IPS-NIHi7 (cell line): Measurements from ENCODE around the gene KAZN.

Experiments
- DNase-seq: peaks from one replicate; pipeline ENCODE4 v3.0.0; 2012; ENCODE audit warnings: mixed read lengths; ENCODE audit errors: extremely low spot score

The KAZN gene

DNA sequence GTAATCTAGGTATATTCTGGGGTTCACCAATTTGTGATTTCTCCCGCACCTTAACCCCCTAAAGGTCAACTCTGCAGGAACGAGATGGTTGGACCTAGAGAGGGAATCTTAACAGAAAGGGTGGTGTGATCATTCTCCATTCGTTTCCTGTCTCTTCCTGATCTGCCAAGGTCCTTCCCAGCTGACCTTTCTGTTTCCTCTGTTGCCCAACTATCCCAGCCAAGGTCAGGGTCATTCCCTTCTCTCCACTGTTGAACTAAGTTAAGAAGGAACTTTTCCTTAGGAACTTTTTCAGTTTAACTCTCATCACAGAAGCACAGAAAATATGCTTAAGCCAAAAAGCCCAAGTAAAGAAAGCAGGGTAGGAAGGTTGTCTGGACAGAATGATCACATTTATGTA is 49.3 kb downstream of the KAZN start:
- DNase-seq: no peak

DNA sequence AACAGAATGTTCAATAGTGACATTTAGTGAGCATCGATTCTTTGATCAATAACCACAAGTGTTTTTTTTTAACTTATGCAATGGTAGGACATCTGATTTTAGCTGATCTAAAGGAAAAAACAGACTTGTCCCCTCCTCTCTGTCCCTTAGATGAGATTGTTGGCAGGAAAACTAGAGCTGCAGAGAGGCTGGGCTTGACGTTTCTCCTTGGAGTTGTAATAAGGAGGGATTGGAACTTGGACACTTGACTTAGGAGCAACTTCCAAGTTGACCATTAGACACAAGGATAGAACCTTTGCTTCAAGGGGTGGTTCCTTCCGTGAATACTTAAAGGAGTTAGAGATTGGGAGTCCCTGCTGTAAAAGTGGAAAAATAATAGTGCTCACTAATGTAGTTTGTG is 49.9 kb downstream of the KAZN start:
- DNase-seq: no peak

DNA sequence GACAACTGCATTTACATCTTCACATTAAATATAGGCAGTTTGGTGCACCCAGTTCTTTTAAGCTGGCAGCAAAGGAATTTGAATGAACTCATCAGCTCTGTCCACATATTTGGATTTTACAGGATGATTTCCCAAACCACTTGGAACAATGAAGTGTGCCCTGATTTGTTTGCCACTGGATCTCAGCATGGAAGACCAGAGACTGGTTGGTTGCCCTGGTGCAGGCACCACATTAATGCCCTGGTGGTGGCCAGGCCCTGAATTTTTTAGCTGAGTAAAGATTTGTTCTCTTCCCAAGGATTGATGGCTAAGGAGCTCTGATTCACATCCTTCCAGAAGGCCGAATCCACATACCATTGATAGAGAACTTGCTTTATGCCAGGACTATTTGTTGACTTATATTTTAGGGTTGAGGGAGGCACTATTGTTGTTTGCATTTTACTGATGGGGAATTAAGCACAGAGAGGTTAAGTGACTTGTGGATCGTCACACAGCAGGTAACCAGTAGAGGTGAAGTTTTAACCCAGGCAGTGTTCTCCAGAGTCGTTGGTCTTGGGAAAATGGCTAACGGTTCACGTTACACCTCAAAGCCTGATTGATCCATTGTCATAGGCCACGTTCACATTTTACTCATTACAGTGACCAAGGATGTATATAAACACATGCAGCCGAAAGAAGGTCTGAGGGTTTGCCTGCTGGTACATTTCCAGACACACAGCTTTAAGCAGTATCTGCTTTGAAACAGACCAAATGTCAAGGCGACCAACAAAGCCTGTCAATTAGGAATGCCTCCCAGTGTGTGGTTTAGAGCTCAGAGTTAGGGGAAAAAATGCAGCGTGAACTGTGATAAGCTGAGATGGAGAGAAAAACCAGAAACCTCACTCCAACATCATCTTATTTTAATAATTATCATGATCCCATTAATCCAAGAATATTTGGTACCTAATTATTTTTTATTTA is 50.7 kb downstream of the KAZN start:
- no peak for DNase-seq

DNA sequence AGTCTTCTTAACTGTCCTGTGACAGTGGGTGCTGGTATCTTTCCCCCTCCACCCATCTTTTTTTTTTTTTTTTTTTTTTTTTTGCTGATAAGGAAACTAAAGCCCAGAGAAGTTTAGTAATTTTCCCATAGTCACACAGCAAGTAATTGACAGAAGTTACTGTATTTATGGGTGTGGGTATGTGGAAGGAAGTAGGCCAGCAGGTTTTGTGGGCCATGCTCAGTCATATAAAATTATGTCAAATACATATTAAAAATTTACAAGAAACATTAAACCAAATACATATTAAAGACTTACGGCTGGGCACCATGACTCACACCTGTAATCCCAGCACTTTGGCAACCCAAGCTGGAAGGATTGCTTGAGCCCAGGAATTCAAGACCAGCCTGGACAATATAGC is 51.5 kb downstream of the KAZN start:
- no peak for DNase-seq

DNA sequence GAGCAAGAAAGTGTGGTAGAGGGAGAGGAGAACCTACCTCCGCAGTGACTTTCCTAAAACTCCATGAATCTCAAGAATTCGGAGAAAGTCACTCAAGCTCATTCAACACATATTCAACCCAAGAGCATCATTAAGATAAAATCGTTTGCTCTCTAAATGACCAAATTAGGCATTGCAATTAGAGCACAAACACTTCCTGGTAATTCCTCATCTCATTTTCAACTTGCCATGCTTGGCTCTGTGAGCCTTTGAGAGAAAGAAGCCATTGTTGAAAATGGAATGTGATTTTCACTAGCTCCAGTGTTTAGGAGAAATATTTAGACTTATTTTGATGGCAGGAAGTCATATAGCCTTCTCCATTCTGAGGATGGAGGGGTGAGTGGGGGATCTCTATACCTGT is 52.5 kb downstream of the KAZN start:
- DNase-seq: no peak

DNA sequence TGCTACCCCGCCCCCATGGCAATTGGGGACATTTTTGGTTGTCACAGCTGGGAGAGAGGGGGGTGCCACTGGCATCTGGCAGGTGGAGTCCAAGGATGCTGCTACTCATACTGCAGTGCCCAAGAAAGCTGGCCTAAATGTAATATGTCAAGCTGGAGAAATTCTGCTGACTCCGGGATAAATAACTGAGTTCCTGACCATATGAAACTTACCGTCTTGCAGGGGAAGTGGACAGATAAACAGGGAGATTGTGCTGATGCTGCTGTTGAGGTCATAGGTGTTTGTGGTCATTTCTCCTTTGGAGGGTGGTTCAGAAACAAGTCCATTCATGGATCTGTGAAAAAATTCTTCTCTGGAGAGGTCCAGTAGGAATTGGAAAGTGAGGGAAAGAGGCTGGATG is 54.4 kb downstream of the KAZN start:
- DNase-seq: no peak

DNA sequence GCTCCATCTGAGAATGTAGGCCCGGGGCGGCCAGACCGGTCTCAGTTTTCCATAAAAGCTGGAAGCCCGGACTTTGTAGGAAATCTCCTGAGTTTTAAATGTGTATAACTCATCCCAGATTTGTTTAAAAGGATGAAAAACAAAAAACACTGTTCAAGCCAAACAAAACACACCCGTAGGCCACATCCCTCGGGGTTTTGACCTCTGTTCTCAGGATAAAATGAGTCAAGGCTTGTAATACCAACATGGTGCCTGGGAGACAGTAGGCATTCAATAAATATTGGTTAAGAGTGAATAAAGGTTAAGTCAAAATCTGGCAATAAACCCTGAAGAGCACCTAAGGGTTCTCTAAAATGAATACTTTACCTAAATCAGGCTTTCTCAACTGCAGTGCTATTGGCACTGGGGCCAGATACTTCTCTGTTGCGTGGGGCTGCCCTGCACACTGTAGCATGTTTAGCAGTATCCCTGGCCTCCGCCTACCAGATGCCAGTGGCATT is 55.0 kb downstream of the KAZN start:
- no peak for DNase-seq

DNA sequence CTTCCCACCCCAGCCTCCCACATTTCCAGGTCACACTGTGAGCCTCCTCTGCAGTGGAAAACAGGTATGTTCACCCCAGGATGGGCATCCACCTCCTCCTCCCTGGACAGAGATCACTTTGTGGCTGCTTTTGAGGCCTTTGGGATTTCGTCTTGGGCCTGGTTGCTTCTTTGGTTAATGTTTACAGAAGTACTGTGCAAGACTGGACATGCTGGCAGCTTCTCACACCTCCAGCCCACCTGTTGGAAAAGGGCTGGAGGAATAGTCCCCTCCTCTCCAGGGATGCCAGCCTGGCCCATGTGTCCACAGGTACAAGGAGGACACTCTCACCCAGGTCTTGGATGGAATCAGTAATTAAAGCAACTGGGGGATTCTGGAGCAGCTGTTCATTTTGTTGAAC is 56.1 kb downstream of the KAZN start:
- DNase-seq: no peak

DNA sequence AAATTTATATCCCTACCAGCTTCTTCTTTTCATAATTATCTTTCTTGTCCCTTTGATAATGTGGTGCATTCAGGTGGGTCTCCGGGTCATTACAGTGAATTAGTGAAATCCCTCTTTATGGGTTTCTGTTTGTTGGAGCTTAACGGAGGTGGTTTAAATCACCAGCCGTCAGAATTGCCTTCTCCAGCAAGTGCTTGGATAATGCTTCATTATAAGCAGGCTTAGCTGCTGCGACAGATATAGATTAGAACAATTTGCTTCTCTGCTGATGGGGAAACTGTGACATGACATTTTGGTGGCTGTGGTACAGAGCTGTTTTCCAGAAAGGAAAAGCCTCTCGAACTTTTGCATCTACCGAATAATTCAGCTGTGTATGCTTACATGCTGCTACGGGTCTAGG is 56.9 kb downstream of the KAZN start:
- no peak for DNase-seq

DNA sequence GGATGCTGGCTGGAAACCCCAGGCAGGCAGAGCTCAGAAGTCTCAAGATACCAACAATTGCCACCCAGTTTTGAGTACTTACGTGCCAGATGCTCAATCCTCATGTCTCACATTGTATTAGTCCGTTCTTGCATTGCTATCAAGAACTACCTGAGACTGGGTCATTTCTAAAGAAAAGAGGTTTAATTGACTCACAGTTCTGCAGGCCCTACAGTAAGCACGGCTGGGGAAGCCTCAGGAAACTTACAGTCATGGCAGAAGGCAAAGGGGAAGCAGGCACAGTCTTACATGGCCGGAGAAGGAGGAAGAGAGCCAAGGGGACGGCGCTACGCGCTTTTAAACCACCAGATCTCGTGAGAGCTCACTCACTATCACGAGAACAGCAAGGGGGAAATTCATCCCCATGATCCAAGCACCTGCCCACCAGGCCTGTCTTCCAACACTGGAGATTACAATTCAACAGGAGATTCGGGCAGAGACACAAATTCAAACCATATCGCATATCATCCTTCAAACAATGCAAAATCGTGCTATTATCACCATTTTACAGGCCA is 58.0 kb downstream of the KAZN start:
- no peak for DNase-seq

DNA sequence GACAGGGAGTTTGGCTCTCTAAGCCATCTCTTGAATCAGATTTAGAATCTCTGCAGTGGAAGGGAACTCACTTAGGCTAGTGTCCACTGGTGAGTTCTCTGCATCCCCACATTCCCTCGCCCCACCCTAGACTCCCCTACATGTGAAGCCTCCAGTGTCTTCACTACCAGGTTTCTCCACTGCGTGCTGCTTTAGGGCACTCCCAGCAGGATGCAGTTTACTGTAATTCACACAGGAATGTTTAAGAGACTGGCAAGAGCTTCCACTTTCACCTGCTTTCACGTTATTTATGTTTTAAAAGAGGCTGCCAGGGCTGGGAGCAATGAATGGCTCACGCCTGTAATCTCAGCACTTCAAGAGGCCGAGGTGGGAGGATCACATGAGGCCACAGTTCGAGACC is 60.2 kb downstream of the KAZN start:
- no peak for DNase-seq

DNA sequence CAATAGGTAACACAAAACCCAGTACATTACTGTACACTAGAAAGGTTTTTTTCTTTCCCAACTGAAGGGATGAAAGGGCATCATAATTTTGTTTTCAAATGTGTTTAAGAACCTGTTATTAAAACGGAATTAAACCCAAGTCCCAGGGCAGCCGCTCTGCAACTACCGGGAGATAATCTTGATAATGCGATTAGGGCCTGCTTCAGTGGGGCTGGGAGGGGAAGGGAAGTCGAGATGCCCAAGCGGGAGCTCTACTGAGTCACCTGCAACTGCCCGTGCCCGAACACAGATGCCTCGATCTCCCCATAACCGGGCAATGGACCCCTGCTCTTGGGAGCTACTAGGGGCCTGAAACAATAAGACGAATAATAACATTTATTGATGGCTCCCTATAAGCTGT is 61.4 kb downstream of the KAZN start:
- DNase-seq: no peak

DNA sequence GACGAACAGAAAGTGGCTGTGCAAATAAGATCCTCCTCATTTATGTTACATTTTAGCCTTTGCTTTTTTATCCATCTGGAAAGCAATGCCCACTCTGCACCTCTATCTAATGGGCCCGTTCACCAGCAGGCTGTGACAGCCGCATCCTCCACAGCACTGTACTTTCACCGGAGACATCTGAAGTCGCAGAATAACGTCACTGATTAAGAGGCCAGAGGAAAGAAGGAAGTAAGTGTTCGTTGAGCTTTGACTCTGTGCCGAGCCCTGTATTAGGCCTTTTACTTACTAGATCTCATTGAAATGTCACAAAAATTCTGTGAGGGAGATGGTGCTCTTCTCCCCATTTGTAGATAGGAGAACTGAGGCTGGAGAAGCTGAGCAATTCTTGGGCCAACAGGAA is 62.3 kb downstream of the KAZN start:
- no peak for DNase-seq

DNA sequence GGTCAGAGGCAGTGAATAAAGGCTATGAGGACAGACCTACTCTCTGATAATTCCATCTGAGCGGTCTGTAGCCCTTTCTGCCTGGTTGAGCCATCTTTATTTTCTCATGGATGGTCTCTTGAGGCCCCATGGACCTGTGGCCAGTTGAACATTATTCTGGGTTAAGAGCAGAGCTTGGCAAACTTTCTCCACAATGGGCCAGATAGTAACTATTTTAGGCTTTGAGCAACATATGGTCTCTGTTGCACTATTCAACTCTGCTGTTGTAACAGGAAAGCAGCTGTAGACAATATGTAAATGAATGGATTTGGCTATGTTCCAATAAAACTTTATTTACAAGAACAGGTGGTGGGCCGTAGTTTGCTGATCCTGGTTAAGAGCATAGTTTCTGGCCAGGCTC is 62.7 kb downstream of the KAZN start:
- no peak for DNase-seq

DNA sequence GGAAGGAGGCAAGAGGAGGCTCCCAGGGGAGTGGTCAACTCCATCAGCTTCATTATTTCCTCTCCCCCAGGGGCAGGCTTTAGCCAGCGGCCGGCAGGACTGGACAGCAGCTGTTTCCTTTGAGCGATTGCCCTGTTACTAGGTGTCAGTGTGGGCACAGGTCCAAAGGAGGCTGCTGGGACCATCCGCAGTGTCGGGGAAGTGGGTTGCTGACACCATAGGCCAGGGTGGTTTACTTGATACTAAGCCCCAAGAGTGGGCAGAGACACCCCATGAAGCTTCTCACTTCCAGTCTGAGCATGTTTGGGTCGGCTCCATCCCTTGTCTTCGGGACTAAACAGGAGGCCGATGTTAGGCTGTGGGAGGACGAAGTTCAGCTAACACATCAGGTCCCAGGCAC is 63.6 kb downstream of the KAZN start:
- DNase-seq: no peak

DNA sequence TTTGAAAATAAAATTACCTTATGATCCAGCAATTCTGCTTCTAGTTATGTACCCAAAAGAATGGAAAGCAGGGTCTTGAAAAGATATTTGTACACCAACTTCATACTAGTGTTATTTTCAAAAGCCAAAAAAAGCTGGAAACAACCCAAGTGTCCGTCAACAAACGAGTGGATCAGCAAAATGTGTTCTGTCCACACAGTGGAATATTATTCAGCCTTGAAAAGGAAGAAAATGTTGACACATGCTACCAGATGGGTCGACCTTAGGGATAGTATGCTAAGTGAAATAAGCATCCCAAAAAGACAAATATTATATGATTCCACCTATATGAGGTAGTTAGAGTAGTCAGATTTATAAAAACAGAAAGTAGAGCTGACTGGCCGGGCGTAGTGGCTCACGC is 65.3 kb downstream of the KAZN start:
- no peak for DNase-seq

DNA sequence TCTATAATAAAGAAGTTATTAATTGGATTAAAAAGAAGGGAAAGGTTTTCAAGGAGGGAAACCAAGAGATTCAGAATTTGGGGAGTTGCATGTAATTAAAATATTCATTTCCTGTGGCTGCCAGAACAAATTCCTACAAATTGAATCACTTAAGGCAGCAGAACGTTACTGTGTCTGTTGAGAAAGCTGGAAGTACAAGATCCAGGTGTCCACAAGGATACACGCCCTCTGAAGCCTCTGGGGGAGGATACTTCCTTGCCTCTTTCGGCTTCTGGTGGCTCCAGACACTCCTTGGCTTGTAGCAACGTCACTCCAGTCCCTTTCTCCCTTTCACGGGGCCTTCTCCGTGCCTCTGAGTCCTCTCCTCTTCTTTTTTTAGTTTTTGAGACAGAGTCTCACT is 67.9 kb downstream of the KAZN start:
- no peak for DNase-seq

DNA sequence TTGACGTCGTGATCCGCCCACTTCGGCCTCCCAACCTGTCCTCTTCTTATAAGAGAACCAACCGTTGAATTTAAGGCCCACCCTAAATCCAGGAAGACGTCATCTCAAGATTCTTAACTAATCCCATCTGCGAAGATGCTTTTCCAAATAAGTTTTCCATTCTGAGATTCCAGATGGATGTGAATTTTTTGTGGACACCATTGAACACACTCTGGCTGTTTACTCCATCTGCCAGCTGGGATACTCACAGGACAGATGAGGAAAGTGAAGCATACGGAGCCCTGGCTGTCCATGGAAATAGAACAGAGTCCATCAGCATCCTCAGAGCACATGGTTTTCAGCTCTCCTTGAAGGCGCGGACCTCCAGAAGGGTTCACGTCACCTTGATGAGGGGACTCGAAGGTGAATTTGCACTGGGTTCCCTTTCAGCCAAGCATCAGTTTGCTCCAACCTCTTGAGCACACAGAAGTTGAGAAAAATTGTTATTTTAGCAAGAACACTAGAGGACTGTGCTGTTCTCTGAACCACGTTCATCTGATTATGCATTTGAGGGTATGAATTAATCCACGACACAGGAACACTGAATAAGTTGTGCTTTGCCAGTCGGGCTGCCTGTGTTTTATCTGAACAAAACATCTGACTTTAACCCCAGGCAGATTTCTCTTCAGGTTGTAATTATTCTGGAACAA is 68.6 kb downstream of the KAZN start:
- DNase-seq: no peak

DNA sequence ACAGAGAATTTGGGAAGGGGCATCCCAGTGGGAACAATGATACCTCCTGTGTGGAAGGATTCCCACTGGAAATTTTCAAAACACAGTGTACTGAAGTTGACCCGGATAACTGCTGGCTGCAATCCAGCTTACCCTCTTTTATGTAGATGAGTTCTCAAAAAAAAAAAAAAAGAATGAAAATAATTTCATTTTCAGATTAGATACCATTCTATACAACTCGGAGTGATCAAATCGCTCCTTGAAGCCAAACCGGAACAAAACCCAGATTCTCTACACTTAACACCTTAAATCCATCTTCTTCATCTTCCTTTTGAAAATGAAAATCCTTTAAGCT is 69.1 kb downstream of the KAZN start:
- no peak for DNase-seq

DNA sequence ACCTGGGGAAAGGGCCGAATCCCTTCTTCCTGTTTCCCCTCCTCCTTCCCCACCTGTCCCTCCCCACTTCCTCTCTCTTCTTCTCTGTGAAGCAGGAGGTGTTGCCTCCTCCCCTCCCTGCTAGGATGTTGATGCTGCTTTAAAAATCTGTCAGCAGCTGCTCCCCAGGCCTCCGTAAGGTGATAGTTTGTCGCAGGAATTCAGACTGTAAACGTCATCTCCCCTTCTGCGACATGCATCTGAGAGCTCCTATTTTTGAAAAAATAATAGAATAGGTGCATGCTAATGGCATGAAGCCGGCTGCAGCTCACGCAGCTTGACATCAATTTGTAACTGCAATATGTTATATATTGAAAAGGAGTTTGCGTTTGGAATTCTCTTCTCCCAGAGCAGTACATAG is 70.1 kb downstream of the KAZN start:
- DNase-seq: no peak

DNA sequence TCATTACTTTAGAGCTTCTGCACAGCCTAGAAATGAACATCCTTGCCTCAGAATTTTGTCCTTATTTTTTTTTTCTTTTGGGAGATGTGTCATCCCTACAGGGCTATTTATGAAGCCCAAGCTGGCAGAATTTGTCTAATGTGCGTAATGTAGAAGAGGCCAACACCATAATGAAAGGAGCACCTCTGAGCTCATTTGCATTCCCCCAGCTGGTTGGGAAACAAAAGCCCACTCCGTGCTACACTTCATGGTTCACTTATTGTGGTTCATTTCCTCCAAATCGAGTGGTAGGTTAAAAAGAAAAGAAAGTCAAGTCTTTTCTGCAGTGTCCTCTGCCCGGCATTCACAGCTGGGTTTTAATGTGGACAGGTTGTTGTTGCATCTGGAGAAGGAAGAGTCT is 73.5 kb downstream of the KAZN start:
- no peak for DNase-seq

DNA sequence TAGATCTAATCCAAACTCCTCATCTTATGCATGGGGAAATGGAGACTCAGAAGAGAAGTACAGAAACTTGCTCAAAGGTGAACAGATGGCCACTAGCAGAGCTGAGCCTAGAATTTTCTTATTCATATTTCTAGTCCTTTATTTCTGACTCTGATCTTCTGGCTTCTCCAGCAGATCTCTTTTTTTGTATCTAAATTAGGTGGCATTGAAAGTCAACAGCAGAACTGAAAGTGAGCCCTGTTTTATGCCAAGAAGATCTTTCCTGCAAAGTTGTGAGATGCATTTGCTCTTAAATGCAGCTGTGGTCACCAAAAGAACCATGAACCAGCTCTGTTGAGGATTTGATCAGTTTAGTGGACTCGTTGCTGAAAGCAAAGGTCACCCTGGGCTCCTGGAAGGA is 75.5 kb downstream of the KAZN start:
- no peak for DNase-seq

DNA sequence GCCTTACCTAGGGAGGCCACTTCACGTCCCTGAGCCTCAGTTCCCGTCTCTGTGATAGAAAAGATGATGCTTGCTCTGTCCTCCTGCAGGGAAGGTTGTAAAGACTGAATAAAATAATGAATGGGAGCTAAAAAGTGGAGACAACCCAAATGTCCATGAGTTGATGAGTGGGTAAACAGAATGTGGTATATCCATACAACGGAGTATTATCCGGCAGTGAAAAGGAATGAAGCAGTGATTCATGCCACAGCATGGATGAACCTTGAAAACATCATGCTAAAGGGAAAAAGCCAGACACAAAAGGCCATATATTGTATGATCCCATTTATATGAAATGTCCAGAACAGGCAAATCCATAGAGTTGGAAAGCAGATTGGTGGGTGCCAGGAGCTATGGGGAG is 77.9 kb downstream of the KAZN start:
- DNase-seq: no peak
